ENCODE results near the gene GTF2A2. TPM values are rescaled to one million over a fixed set of nuclear protein-coding genes. Genes with fewer than 3 reads are reported as not detected.
"Not testable (repeated sequence)": the region's sequence is repeated elsewhere in the genome, so short reads cannot be mapped to it uniquely, and the experiment has no call there.

Gene GTF2A2
- total RNA-seq, 2 experiments from 2014 or later = 165 to 167 TPM

DNA sequence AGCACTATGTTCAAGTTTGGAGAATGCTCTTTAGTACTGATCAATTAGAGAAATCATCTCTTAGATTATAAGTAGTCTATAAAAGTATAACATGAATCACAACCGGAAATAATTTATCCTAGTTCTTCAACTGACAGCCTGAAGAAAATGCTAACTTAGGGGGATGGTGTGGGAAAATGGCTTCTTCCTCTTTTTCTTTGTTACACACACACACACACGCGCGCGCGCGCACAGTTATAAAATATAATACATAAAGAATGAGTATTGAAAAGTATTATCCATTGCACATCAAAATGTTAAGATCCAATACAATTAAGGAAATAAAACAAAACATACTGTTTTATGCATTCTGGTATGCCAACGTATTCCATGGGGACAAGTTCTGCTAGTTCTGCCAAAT lies 11.2 kb upstream of the GTF2A2 start:
- CTCF ChIA-PET = no interaction called here
- no peak for DNase-seq
- no peaks in the 10 kb centered on the region for H3K27me3 Mint-ChIP-seq
- peaks cover 36% of the 10 kb centered on the region for H3K36me3 Mint-ChIP-seq
- intact Hi-C loops (cut with micrococcal nuclease) = no loop called here
- no peak overlapping the region for H3K4me3 Mint-ChIP-seq
- POLR2A ChIA-PET = no interaction called here
- no peaks in the 10 kb centered on the region for H3K4me1 Mint-ChIP-seq (ENCODE audit: low read depth)
- no peak overlapping the region for H3K27ac Mint-ChIP-seq
- H3K9me3 Mint-ChIP-seq = no peaks in the 10 kb centered on the region

DNA sequence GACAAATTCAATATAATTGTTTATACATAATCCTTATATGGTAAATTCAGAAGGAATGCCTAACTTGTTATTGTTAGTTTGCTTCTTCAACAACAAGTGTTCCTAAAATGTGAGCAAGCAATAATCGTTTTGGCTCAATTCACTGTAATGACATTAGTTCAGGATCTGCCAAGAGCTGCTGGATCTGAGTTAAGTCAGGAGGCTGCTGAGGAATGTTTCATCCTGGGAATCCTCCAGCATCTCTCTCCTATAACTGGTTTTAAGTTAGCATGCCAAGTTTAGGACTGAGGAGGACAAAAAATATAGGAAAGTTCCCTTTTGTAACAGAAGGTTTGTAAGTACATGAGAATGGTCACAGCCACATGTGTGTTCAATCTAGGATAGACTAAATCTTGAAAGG lies 4.9 kb upstream of the GTF2A2 start:
- Mint-ChIP-seq H3K9me3 (no peaks in the 10 kb centered on the region), H3K27me3 (no peaks in the 10 kb centered on the region), H3K4me3 (no peak overlapping the region), H3K27ac (no peak overlapping the region), H3K36me3 (peaks cover 31% of the 10 kb centered on the region), H3K4me1 (ENCODE audit: low read depth) (no peaks in the 10 kb centered on the region)
- ChIA-PET POLR2A (no interaction called here), CTCF (interaction anchor here (0.9 kb wide), 1 partner anchor 9 kb away, joined by 4 read pairs; no protein-coding TSS in a partner anchor)
- intact Hi-C loops (cut with micrococcal nuclease) = no loop called here
- DNase-seq = no peak

DNA sequence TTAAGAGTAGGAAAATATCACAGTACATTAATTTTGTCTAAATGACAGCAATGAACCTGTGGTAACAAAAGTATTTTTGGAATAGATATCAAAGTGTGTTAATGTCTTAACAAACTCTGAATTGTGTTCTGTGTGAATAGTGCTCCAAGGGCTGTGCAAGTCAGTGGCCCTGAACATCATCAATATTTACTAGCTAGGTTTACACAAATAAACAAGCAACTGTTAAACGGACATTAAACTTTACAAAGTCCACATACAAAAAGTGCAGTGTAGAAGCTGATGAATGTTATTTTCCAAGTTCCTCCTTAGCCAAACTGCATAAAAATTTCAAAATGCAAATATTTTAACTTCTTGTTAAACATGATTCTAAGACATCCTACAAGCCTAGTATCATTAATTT lies 2.1 kb upstream of the GTF2A2 start:
- ChIA-PET POLR2A (no interaction called here), CTCF (no interaction called here)
- no peak for DNase-seq
- H3K9me3 Mint-ChIP-seq = no peaks in the 10 kb centered on the region
- intact Hi-C loops (cut with micrococcal nuclease) = no loop called here
- no peaks in the 10 kb centered on the region for H3K4me1 Mint-ChIP-seq (ENCODE audit: low read depth)
- no peak overlapping the region for H3K4me3 Mint-ChIP-seq
- H3K36me3 Mint-ChIP-seq = peaks cover 25% of the 10 kb centered on the region
- H3K27ac Mint-ChIP-seq = no peak overlapping the region
- no peaks in the 10 kb centered on the region for H3K27me3 Mint-ChIP-seq

DNA sequence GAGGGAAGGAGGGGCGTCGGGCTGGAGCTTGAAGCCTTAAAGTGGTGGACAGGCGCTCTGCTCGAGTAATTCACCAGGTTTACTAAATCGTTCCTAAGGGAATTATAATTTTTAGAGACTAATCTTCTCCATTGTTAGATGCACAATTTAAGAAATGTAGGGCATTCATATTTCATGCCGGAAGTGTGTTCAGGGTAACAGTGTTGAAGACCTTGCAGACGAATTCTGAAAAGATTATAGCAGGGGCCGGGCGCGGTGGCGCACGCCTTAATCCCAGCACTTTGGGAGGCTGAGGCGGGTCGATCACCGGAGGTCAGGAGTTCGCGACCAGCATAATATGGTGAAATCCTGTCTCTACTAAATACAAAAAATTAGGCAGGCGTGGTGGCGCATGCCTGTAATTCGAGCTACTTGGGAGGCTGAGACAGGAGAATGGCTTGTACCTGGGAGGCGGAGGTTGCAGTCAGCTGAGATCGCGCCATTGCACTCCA lies 365 bp upstream of the GTF2A2 start:
- Mint-ChIP-seq H3K4me1 (ENCODE audit: low read depth) (peaks cover 4% of the 10 kb centered on the region), H3K36me3 (peaks cover 23% of the 10 kb centered on the region), H3K27ac (peak overlapping the region; percentile 81), H3K9me3 (peaks cover 4% of the 10 kb centered on the region), H3K27me3 (no peaks in the 10 kb centered on the region), H3K4me3 (no peak overlapping the region)
- intact Hi-C loops (cut with micrococcal nuclease) = loop anchor here (1.0 kb wide), 1 partner anchor 32 kb away; the partner anchor contains the start of gene BNIP2
- ChIA-PET CTCF (interaction anchor here (0.6 to 1.5 kb wide), 3 partner anchors 12 to 125 kb away, joined by 3 to 6 read pairs (median 5); no protein-coding TSS in a partner anchor), POLR2A (interaction anchor here (0.7 to 1.2 kb wide), 6 partner anchors 23 to 67 kb away, joined by 3 to 6 read pairs (median 4); partner anchors contain the start of gene BNIP2)
- no peak for DNase-seq

DNA sequence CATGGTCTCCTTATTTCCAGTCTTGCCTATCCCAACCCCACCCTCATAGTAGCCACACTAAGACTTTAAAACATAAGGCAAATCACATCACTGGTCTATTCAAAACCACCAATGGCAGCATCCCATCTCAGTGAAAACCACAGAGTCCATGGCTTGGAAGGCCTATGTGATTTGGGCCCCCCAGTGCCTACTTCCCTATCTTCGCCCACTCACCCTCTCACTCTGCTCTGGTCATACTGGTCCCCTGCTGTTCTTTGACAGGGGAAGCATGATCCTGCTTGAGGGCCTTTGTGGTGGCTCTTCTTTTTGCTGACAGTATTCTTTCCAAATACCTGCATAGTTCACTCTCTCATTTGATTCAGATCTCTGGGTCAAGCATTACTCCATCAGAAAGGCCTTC lies 3.3 kb downstream of the GTF2A2 start:
- Mint-ChIP-seq H3K4me3 (no peak overlapping the region), H3K9me3 (peaks cover 4% of the 10 kb centered on the region), H3K36me3 (peaks cover 23% of the 10 kb centered on the region), H3K27ac (no peak overlapping the region), H3K27me3 (no peaks in the 10 kb centered on the region), H3K4me1 (ENCODE audit: low read depth) (peaks cover 7% of the 10 kb centered on the region)
- intact Hi-C loops (cut with micrococcal nuclease) = no loop called here
- POLR2A ChIA-PET = no interaction called here
- CTCF ChIA-PET = interaction anchor here (1.1 to 1.5 kb wide), 3 partner anchors 121 to 125 kb away, joined by 4 to 7 read pairs (median 5); no protein-coding TSS in a partner anchor
- DNase-seq = no peak

DNA sequence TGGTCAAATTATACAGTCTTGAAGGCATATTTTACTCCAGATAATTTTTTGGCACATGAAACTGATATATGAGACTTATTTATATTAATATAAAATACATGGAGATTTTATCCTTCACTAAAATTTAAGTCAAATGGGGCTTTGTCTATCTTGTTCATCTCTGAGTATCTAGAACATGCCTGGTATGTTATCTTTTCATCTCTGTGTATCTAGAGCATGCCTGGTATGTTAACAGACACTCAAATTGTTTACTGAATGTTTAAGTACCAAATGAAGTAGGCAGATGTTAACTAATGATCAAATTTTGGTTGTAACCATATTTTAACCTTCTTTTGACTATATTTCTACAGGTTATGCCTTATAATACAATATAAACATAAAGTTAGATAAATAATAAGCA lies 7.7 kb downstream of the GTF2A2 start:
- DNase-seq = no peak
- peaks cover 4% of the 10 kb centered on the region for H3K9me3 Mint-ChIP-seq
- H3K4me1 Mint-ChIP-seq (ENCODE audit: low read depth) = peaks cover 15% of the 10 kb centered on the region
- intact Hi-C loops (cut with micrococcal nuclease) = no loop called here
- ChIA-PET CTCF (no interaction called here), POLR2A (no interaction called here)
- peaks cover 30% of the 10 kb centered on the region for H3K36me3 Mint-ChIP-seq
- H3K27me3 Mint-ChIP-seq = no peaks in the 10 kb centered on the region
- H3K4me3 Mint-ChIP-seq = no peak overlapping the region
- no peak overlapping the region for H3K27ac Mint-ChIP-seq

DNA sequence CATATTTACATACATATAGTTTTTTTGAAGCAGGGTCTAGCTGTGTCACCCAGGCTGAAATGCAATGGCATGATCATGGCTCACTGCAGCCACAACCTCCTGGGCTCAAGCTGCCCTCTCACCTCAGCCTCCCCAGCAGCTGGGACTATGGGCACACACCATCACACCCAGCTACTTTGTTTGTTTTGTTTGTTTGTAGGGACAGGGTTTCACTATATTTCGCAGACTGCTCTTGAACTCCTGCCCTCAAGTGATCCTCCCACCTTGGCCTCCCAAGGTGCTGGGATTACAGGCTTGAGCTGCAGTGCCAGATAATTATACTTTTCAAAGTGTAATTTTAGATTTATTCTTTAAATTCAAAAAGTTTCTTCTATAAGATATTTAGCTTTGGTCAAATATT lies 10.2 kb downstream of the GTF2A2 start:
- Mint-ChIP-seq H3K9me3 (no peaks in the 10 kb centered on the region), H3K4me1 (ENCODE audit: low read depth) (peaks cover 12% of the 10 kb centered on the region), H3K27me3 (no peaks in the 10 kb centered on the region), H3K36me3 (peaks cover 23% of the 10 kb centered on the region), H3K27ac (no peak overlapping the region), H3K4me3 (no peak overlapping the region)
- ChIA-PET CTCF (interaction anchor here (0.9 to 1.1 kb wide), 2 partner anchors 111 to 118 kb away, joined by 3 read pairs; no protein-coding TSS in a partner anchor), POLR2A (no interaction called here)
- DNase-seq = no peak
- intact Hi-C loops (cut with micrococcal nuclease) = no loop called here

DNA sequence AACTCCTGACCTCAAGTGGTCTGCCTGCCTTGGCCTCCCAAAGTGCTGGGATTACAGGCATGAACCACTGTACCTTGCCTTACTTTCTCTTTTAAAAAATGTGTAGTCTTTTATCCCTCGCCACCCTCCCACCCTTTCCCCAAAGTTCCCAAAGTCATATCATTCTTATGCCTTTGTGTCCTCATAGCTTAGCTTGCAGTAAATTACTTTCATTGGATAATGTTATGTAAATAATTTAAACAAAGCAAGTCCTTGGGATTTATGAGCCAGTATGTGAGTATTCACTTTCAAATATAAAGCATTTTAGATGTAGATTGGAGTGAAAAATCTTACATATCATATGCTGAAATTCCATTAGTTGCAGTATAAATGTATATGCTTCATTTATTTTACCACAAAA lies 11.0 kb downstream of the GTF2A2 start:
- H3K9me3 Mint-ChIP-seq = no peaks in the 10 kb centered on the region
- ChIA-PET CTCF (interaction anchor here (0.9 to 1.9 kb wide), 4 partner anchors 11 to 117 kb away, joined by 3 to 6 read pairs (median 3); partner anchors contain the start of gene GTF2A2), POLR2A (no interaction called here)
- H3K4me1 Mint-ChIP-seq (ENCODE audit: low read depth) = peaks cover 12% of the 10 kb centered on the region
- H3K4me3 Mint-ChIP-seq = no peak overlapping the region
- peaks cover 23% of the 10 kb centered on the region for H3K36me3 Mint-ChIP-seq
- DNase-seq = no peak
- H3K27ac Mint-ChIP-seq = no peak overlapping the region
- intact Hi-C loops (cut with micrococcal nuclease) = no loop called here
- H3K27me3 Mint-ChIP-seq = no peaks in the 10 kb centered on the region

DNA sequence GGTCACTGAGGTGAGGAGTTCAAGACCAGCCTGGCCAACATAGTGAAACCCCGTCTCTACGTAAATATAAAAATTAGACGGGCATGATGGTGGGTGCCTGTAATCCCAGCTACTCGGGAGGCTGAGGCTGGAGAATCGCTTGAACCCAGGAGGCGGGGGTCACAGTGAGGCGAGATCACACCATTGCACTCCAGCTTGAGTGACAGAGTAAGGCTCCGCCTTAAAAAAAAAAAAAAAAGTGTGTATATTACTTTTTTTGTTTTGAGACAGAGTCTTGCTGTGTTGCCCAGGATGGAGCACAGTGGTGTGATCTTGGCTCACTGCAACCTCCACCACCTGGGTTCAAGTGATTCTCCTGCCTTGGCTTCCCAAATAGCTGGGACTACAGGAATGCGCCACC lies 11.5 kb downstream of the GTF2A2 start:
- DNase-seq; POLR2A ChIA-PET; intact Hi-C loops (cut with micrococcal nuclease); H3K27me3 Mint-ChIP-seq; H3K4me3 Mint-ChIP-seq; H3K9me3 Mint-ChIP-seq; H3K27ac Mint-ChIP-seq: not testable (repeated sequence)
- peaks cover 11% of the 10 kb centered on the region for H3K4me1 Mint-ChIP-seq (ENCODE audit: low read depth)
- CTCF ChIA-PET = interaction anchor here (1.1 to 1.9 kb wide), 2 partner anchors 11 to 112 kb away, joined by 3 to 6 read pairs; partner anchors contain the start of gene GTF2A2
- peaks cover 24% of the 10 kb centered on the region for H3K36me3 Mint-ChIP-seq

DNA sequence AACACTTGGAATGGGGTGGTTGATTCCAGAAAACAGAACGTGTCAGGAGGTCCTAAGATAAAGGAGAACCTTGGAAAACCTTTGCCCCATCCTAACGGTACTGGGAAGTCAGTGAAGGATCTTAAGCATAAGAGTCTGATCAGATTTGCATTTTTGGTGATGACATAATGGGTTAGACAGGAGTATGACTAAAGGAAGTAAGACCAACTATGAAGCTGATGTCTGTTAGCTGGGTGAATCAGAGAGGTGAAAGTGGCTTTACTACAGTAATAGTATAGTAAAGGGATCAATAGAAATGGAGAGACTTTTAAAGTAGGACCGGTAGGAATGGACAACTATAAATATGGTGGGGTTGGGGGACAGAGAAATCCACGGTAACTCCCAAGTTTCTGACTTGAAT lies 12.6 kb downstream of the GTF2A2 start:
- H3K27me3 Mint-ChIP-seq = no peaks in the 10 kb centered on the region
- peaks cover 10% of the 10 kb centered on the region for H3K4me1 Mint-ChIP-seq (ENCODE audit: low read depth)
- H3K36me3 Mint-ChIP-seq = peaks cover 17% of the 10 kb centered on the region
- intact Hi-C loops (cut with micrococcal nuclease) = loop anchor here (5.0 kb wide), 1 partner anchor 112 kb away; no protein-coding TSS in a partner anchor
- CTCF ChIA-PET = interaction anchor here (1.0 to 1.9 kb wide), 4 partner anchors 11 to 112 kb away, joined by 3 to 6 read pairs (median 4); partner anchors contain the start of gene GTF2A2
- no peak overlapping the region for H3K4me3 Mint-ChIP-seq
- no peaks in the 10 kb centered on the region for H3K9me3 Mint-ChIP-seq
- DNase-seq = no peak
- H3K27ac Mint-ChIP-seq = no peak overlapping the region
- POLR2A ChIA-PET = no interaction called here

DNA sequence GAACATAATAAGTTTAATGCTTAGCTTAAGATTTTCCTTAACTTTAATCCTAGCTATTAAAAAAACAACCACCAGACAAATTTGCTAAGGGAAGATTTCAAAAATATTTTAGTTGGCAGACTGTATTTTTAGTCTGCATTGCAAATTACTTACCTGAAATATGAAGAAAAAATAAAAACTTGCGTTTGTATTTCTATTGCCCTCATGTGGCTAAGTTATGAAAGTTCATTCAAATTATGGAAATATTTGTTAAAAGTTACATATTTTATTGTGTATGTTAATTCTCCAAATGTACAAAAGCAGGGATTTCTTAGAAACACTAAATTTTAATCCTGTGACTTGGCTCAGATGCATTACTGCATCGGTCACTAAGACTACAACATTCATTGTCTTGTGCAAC lies 15.0 kb downstream of the GTF2A2 start:
- POLR2A ChIA-PET = no interaction called here
- Mint-ChIP-seq H3K27me3 (no peaks in the 10 kb centered on the region), H3K4me1 (ENCODE audit: low read depth) (peaks cover 14% of the 10 kb centered on the region), H3K9me3 (no peaks in the 10 kb centered on the region), H3K36me3 (peaks cover 21% of the 10 kb centered on the region), H3K4me3 (no peak overlapping the region), H3K27ac (no peak overlapping the region)
- intact Hi-C loops (cut with micrococcal nuclease) = loop anchor here (5.0 kb wide), 1 partner anchor 110 kb away; no protein-coding TSS in a partner anchor
- CTCF ChIA-PET = interaction anchor here (0.7 to 2.4 kb wide), 5 partner anchors 28 to 113 kb away, joined by 3 to 12 read pairs (median 4); no protein-coding TSS in a partner anchor
- DNase-seq = no peak

DNA sequence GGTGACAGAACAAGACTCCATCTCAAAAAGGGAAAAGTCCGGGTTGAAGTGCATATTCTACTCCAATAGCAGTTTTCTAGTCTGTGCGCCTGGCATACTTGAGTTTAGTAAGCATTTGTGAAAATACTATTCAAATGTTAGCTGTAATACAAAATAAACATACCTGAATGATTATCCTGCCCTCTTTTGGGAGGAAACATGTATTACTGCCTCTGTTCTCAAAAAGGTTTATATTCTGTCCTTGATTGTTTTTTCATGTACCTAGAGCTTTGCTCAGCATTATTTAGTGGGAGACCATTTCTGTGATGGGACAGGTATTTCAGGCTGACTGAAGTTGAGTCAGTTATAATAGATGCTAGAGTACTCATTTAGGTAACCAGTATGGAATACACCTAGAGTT lies 19.8 kb downstream of the GTF2A2 start:
- H3K27ac Mint-ChIP-seq; H3K9me3 Mint-ChIP-seq; POLR2A ChIA-PET; H3K4me1 Mint-ChIP-seq (ENCODE audit: low read depth); intact Hi-C loops (cut with micrococcal nuclease); H3K27me3 Mint-ChIP-seq; DNase-seq; H3K4me3 Mint-ChIP-seq: not testable (repeated sequence)
- CTCF ChIA-PET = interaction anchor here (0.8 kb wide), 1 partner anchor 104 kb away, joined by 10 read pairs; no protein-coding TSS in a partner anchor
- H3K36me3 Mint-ChIP-seq = peaks cover 17% of the 10 kb centered on the region

DNA sequence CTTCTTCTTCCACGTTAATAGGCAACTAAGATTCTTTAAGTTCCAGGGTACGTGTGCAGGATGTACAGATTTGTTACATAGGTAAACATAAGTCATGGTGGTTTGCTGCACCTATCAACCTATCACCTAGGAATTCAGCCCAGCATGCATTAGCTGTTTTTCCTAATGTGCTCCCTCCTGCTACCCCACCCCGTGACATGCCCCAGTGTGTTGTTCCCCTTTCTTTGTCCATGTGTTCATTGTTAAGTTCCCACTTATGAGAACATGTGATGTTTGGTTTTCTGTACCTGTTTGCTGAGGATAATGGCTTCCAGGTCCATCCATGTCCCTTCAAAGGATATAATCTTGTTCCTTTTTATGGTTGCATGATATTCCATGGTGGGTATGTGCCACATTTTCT lies 21.1 kb downstream of the GTF2A2 start:
- H3K27ac Mint-ChIP-seq = no peak overlapping the region
- no peaks in the 10 kb centered on the region for H3K27me3 Mint-ChIP-seq
- ChIA-PET CTCF (interaction anchor here (3.2 kb wide), 1 partner anchor 103 kb away, joined by 12 read pairs; no protein-coding TSS in a partner anchor), POLR2A (no interaction called here)
- no peak overlapping the region for H3K4me3 Mint-ChIP-seq
- no peak for DNase-seq
- H3K36me3 Mint-ChIP-seq = peaks cover 14% of the 10 kb centered on the region
- peaks cover 4% of the 10 kb centered on the region for H3K4me1 Mint-ChIP-seq (ENCODE audit: low read depth)
- intact Hi-C loops (cut with micrococcal nuclease) = no loop called here
- no peaks in the 10 kb centered on the region for H3K9me3 Mint-ChIP-seq
